HG03139 (cell line): Measurements from ENCODE around the gene JOSD1.
"Not testable (repeated sequence)": the region's sequence is repeated elsewhere in the genome, so short reads cannot be mapped to it uniquely, and the experiment has no call there.

Source experiments
- ATAC-seq: cut with Tn5 transposase; IDR thresholded peaks from one replicate; pipeline ENCODE4 v1.9.1; 2021; ENCODE audit not compliant: unreplicated experiment

Gene JOSD1

DNA sequence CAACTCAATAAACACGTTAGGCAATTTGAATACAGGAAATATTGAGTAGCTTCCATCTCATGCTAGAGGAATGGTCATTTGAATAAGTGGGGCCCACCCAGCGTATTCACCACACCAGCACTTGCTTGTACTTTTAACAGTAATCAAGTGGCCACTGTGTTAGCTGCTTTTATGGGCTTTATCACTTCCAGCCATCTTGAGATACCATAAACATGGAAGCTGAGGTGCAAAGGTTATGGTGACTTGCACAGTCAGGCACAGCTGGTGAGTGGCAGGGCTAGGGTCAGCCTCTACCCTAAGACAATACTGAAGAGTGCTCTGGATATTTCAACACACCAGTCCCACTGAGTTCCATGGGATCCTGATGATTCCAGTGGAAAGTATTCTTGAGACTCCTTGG is 6.7 kb downstream of the JOSD1 start:
- ATAC-seq = no peak

DNA sequence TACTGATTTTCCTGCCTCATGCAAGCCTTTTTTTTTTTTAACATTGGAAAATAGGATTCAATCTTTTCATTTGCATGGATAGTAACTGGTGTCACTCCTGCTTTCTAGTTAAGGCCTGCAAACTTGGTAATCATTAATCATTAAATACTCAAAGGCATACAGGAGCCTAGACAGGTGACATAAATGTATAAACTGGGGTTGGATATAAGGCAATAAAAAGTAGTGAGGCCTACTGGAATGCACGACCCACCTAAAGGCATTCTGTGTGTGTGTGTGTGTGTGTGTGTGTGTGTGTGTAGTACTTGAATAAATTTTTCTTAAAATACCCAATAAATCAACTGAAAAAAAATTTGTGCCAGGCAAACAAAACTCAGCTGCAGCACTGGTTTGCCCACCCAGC is 11.1 kb downstream of the JOSD1 start:
- ATAC-seq = no peak

DNA sequence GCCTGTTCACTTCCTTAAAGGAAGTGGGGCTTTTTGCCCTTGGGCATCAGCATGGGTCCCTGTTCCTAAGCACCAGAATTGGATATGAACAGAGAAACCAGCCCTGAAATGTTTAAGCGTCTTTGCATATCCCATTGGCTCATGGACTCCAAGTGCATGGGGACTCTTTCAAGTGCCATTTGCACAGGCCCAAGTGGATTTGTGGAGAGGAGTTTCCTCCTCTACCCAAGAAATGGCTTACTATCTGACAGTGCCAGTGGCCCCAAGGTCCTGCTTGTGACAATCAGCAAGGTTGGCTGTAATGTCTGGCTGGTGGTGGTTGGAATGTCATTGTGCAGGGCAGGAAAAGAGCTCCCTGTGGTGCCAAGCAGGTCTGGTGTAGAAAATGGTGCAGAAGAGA is 15.0 kb downstream of the JOSD1 start:
- no peak for ATAC-seq

DNA sequence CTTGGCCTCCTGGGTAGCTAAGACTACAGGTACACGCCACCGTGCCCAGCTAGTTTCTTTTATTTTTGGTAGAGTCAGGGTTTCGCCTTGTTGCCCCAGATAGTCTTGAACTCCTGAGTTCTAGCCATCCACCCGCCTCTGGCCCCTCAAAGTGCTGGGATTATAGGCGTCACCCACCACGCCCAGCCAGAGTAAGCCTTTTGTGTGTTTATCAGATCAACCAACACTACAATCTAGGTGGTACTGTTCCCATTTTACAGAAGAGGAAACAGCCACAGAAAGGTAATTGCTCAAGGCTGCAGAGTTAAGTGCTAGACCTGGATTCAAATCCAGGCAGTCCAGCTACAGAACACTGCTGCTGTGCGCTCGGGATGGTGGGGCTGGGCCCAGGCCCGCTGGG is 15.8 kb downstream of the JOSD1 start:
- no peak for ATAC-seq

DNA sequence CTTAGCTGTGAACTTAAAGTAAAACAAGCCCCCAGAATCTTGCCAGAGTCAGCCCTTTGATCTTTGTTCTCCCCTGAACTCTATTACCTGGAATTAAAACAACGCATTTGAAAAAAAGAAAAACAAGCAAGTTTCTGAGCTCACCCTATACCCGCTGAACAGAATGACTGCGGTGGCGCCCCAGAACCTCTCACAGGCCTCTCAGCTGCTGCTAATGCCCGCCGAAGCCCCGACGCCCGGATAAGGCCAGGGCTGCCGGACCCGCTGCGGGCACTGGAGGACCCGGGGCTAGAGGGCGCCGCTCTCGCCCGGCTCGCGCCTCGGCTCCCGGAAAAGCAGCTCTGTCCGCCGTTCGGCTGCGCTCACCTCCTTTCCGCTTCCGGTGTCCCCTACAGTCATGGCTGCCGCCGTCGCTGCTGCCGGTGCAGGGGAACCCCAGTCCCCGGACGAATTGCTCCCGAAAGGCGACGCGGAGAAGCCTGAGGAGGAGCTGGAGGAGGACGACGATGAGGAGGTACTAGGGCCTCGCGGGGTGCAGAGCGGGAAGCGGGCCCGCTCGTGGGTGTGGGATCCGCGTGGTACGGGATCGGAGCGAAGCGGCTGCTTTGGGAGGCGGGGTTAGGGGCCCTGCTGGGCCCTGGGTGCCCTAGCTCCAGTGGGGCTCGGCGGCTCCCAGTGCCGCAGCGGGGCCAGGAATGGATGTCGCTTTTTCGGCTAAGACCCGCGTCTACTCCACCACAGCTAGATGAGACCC is 19.0 kb downstream of the JOSD1 start, which contains the start of gene TOMM22:
Gene TOMM22, plus strand, starts transcription at position 376 of the 754 bp plus-strand sequence. Its CDS starts 22 bp downstream, at position 398.
- peak; percentile 90 for ATAC-seq

DNA sequence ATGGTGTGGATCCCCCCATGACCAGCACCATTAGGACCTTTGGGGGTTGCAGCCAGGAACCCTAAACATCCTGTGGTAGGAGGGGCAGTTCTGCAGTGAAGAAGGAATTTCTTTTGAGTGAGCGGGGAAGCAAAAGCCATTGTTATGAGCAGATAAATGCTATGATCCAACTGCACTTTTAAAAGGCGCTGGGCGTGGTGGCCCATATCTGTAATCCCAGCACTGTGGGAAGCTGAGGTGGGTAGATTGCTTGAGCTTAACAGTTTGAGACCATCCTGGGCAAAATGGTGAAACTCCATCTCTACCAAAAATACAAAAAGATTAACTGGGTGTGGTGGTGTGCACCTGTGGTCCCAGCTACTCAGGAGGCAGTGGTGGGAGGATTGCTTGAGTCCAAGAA is 24.9 kb downstream of the JOSD1 start:
- no peak for ATAC-seq

DNA sequence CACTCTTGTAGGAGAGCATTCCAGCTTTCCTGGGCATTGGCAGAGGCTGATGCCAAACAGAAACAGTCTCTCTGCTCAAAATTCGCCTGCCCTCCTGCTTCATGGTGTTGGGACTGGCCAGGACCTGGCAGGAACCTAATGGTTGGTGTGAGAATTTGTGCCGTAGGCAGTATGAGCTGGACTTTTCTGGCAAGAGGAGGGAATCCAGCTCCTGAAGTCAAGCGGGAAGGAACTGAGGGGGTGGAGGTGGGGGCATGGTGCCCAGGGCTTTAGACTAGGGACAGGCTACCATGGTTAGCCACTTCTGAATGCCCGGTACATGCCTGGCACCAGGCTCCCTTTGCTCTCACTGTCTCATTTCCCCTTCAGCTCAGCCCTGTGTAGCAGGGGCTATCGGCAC is 25.9 kb downstream of the JOSD1 start:
- ATAC-seq = no peak

DNA sequence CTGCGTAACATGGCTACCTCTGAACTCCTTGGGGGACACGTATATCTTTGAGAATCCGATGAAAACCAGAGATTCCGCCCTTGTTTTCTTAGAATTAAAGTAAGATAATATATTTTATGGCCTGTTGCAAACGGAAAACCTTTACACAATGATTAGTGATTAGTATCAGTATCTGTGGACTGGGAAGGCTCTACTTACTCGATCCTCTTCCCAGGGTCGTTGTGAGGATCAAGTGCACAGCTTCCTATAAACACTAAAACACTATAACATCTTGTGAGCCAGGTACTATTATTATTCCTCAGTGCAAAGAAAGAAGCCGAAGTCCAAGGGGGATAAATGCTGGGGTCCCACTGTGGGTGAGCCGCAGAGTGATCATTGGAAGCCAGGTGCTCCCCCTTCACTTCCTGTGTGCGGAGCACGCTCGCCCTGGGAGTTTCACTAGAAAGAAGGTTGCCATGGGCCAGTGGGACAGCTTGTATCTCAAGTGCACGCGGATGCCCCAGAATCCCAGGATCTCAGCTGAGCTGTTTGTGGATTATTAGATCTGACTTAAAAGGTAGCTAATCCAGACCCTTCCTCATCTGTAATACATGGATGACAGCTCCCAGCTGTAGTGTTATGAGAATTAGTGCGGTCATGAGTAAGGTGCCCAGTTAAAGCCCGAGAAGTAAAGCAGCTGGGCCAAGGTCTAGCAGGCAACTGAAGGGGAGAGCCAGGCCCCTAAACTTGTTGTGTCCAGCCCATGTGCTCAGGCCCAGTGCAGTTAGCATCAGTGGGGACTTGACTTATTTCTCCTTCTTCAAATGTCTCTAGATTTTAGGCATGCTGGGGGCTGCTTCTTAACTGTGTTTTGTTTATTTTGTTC is 43.5 kb downstream of the JOSD1 start:
- no peak for ATAC-seq

DNA sequence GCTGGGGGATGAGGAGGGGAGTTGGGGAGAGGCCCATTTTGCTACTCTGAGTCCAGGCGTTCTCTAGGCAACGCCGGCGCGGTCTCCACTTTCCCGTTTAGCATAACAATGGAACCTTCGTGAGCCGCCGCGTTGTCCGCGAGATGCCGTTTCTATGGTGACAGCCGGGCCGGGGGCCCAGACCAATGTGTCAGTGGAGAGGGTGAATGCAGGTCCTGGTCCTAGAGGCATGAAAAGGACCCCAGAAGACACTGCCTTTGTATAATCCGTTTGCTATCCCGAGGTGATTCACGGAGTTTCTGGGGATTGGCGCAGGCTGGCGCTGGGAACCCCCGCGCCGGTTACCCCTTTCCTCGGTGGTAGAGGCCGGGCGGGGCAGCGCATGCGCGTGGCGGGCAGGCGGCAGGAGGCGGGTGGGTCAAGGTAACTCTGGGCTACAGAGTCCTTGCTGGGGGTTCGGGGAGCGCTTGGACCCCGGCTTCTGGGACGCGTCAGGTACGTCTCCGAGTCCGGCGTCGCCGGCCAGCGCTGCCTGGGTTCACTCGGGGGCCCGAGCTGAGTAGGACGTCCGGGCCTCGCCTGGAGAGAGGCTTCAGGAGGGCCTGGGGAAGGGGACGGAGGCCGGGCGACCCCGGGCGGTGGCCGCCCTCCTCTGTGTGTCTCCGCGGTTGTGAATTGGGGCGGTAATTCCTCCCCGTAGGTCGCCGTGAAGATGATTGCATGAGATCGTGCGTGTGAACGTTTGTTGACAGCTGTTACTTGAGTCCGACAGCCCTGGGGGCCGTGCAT is 44.3 kb downstream of the JOSD1 start, which contains the start of the genes CBY1 and FAM227A:
Gene CBY1, plus strand, starts transcription at position 383 of the 789 bp plus-strand sequence. CDS start 11,417 bp downstream, outside the sequence.
Gene FAM227A, minus strand, starts transcription at position 137 of the 789 bp plus-strand sequence. CDS start 6,224 bp downstream, outside the sequence.
- ATAC-seq = peak; percentile 69

DNA sequence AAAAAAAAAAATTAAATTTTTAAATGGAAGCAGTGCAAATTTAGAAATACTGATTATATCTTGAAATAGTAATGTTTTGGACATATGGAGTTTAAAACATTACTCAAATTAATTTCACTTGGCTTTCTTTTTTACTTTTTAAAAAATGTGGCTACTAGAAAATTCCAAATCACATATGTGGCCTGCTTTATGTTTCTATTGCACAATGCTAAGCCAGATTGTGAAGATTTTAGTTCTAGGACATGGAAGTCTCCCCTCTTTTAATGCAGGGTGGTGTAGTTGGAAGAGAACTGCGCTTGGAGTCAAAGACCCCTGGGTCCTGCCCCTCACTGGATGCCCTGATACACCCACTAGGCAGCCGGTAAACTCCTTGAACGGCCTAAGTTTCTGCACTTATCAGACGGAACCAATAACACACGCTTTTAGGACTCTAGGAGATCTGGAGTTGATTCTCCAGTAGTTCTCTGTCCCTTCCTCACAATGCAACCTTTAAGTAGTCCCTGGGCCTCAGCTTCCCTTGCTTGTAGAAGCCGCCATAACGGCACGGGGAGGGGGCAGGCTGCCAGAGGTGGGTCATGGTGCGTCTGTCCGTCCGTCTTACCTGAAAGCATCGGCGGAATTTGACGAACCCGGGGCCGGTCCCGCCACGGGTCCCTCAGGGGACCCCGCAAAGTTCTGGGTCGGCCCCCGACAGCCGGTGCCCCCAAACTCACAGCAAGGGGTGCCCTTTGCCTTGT is 45.1 kb downstream of the JOSD1 start:
- ATAC-seq = peak; percentile 10

DNA sequence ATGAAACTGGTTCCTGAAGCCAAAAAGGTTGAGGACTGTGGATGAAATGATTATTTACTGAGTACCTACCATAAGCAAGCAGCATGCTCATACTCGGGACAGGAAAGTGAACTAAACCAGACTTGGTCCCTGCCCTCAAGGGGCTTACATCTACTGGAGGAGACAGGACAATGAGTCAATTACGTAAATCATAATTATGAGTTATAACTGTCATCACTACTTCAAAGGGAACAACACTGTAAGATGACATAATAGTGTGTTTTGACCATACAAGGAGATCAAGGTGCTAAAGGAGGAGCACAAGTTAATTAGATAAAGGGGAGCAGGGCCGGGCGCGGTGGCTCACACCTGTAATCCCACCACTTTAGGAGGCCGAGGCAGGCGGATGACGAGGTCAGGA is 47.0 kb downstream of the JOSD1 start:
- no peak for ATAC-seq

DNA sequence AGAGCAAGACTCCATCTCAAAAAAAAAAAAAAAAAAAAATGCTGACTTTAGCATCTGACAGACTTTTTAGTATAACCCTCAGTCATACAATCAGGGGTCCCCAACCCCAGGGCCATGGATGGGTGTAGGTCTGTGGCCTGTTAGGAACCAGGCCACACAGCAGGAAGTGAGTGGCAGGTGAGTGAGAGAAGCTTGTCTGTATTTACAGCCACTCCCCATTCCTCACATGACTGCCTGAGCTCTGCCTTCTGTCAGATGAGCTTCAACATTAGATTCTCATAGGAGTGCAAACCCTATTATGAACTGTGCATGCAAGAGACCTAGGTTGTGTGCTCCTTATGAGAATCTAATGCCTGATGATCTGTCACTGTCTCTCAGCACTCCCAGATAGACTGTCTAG is 47.9 kb downstream of the JOSD1 start:
- no peak for ATAC-seq

DNA sequence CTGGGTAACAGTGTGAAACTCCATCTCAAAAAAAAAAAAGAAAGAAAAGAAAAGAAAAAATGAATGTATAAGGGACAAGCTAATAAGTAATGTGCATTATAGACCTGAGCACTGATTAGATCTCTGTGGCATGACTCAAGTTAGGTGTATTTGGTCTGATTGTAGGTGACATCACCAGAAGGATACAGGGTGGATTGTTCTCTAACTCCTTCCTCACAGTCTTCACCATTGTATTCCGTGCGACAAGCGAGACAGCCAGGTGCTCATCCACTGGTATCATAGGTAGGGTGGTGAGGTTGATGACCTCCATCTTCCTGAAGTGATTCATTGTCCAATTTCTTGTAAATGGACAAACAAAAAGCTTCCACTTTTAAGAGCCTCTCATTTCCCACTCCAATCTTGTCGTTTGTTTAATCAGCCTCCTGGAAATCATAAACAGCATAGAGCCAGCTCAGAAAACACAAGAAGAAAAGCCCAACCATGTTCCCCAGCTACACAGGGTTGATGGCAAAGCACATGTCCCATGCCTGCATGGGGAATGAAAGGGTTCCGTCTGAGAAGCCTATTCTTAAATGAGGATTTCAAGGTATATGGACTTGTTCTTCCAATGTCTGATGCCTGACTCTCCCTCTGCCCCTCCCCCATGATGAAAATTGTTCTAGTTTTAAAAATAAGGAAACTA is 50.8 kb downstream of the JOSD1 start:
- ATAC-seq = no peak

DNA sequence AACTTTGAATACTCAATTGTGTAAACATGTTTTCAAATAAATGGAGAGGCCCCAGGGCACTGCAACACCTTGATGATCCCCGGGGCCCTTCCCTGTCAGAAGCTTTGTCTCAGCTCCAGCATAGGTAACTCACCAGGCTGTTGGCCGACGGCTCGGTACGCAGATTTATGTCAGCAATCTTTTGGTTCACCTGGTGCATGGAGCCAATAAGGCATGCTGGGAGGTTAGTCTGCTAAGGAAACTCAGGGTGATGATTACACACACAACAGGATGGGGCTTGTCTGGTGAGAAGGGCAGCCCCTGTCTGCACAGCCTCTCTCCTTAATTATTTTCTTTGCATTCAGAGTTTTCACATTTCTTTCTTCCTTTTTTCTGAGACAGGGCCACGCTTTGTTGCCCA is 55.3 kb downstream of the JOSD1 start:
- ATAC-seq = no peak

DNA sequence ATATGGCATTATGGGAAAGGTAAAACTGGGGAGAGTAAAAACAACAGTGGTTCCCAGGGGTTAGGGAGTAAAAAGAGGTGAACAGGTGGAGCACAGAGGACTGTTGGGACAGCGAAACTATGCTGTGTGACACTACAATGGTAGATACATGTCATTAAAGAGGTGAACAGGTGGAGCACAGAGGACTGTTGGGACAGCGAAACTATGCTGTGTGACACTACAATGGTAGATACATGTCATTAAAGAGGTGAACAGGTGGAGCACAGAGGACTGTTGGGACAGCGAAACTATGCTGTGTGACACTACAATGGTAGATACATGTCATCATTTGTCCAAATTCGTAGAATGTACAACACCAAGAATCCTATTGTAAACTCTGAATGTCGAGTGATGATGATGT is 56.5 kb downstream of the JOSD1 start:
- not testable (repeated sequence) for ATAC-seq

DNA sequence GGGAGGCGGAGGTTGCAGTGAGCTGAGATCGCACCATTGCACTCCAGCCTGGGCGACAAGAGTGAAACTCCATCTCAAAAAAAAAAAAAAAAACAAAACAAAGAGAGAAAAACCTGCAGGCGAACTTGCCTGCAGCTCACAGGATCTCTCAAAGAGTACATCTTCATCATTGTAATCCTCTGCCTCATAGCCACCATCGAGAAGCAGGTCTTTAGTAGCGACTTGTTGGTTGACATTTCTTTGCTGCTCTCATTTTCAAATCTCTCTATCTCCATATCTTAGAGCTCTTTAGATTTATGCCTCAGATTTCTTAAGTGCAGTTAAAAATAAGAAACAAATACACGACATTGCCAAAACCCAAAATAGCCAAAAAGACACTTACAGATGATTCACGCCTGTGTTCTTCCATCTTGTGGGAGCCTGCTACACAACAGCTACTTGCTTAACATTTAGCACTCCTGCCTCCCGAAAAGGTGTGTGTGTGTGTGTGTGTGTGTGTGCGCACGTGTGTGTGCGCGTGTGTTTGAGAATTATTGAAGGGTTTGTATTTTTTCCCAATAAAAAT is 59.2 kb downstream of the JOSD1 start:
- ATAC-seq = no peak

DNA sequence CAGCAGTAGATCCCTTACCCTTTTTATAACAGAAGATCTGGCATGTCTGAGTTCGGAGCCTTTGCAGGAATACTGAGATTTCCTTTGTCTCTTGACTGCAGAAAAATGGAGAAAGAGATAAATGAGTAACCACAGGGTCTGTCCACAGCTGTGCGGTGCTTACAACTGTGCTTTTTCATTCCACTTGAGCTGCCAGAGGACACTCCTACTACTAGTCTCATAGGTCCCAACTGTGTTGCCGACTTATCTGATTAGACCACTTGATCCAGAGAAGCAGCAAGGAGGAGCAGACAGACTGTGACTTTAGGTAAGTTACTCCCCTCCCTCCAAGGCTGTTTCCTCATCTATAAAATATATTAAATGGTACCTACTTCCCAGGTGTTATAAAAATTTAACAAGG is 62.0 kb downstream of the JOSD1 start:
- no peak for ATAC-seq

DNA sequence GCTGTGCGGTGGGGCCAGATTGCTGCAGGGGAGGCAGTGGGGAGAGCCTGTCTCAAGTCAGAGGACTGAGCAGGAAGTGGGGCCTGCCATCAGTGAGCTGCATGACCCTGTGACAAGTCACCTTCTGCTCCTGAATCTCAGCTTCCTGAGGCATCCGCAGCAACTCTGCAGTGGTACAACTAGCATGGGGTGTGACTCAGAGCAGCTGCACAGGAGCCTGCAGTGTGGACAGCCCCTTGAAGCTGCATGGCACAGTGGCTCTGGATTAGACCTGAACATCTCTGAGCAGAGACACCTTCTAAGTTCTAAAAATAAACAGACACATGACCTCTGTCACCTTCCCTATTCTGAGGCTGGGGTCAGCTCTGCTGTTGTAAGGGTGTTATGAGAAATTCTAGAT is 62.5 kb downstream of the JOSD1 start:
- ATAC-seq = no peak
